ENCODE results near the gene BMP2. TPM values are rescaled to one million over a fixed set of nuclear protein-coding genes. Genes with fewer than 3 reads are reported as not detected.

The BMP2 gene
- total RNA-seq, 1 donor from 2014 or later = 0.58 TPM

DNA sequence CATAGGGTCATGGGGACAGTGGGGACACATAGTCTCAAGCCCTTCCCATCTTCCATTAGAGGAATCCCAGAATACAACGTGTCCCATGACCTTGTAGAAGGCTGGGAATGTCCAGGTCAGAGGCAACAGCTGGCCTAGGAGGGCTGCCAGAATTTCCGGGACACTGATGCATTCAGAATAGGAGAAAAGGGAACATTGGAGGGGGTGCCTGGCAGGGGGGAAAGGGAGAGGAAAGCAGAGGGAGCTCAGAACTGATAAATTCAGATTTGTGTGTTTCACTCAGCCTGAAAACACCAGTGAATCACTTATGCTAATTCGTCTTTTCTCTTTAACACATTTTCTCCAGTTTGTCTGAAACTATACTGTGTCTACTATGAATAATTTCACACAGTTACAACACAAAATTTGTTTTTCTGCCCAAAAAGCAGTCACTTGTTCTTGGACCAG lies 35.5 kb upstream of the BMP2 start:
- Mint-ChIP-seq H3K27me3 (ENCODE audit: low read depth) (no peaks in the 10 kb centered on the region), H3K9me3 (no peaks in the 10 kb centered on the region), H3K27ac (ENCODE audit: unreplicated experiment) (no peak overlapping the region), H3K4me1 (peaks cover 13% of the 10 kb centered on the region), H3K4me3 (no peak overlapping the region), H3K36me3 (ENCODE audit: low read depth) (no peaks in the 10 kb centered on the region)
- TF ChIP-seq, protein P1, sequence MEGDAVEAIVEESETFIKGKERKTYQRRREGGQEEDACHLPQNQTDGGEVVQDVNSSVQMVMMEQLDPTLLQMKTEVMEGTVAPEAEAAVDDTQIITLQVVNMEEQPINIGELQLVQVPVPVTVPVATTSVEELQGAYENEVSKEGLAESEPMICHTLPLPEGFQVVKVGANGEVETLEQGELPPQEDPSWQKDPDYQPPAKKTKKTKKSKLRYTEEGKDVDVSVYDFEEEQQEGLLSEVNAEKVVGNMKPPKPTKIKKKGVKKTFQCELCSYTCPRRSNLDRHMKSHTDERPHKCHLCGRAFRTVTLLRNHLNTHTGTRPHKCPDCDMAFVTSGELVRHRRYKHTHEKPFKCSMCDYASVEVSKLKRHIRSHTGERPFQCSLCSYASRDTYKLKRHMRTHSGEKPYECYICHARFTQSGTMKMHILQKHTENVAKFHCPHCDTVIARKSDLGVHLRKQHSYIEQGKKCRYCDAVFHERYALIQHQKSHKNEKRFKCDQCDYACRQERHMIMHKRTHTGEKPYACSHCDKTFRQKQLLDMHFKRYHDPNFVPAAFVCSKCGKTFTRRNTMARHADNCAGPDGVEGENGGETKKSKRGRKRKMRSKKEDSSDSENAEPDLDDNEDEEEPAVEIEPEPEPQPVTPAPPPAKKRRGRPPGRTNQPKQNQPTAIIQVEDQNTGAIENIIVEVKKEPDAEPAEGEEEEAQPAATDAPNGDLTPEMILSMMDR (conservative IDR thresholded peaks at IDR 0.05) = no peak
- DNase-seq (ENCODE audit: low read depth, low spot score) = no peak

DNA sequence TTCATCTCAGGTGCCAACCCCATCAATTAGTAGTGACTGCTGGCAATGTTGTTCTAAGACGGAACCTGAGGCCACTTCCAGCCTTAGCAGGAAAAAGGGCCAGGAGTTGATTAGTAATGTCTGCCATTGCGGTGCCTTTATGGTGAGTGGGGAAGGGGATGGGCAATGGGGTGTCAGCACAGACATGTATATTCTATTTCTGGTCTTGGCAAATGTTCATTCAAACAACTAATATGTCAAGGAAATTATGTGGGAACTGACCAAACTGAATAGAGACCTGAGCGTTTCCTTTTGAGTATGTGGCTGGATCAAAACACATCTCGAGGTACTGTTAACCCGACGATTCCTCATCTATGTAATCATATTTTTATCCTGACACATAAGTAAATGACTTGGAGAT lies 34.6 kb upstream of the BMP2 start:
- H3K27ac Mint-ChIP-seq (ENCODE audit: unreplicated experiment) = no peak overlapping the region
- TF ChIP-seq, protein P1 (conservative IDR thresholded peaks at IDR 0.05) = no peak
- no peaks in the 10 kb centered on the region for H3K36me3 Mint-ChIP-seq (ENCODE audit: low read depth)
- H3K9me3 Mint-ChIP-seq = peaks cover under 1% of the 10 kb centered on the region
- no peak for DNase-seq (ENCODE audit: low read depth, low spot score)
- H3K4me1 Mint-ChIP-seq = peaks cover 13% of the 10 kb centered on the region
- no peaks in the 10 kb centered on the region for H3K27me3 Mint-ChIP-seq (ENCODE audit: low read depth)
- no peak overlapping the region for H3K4me3 Mint-ChIP-seq

DNA sequence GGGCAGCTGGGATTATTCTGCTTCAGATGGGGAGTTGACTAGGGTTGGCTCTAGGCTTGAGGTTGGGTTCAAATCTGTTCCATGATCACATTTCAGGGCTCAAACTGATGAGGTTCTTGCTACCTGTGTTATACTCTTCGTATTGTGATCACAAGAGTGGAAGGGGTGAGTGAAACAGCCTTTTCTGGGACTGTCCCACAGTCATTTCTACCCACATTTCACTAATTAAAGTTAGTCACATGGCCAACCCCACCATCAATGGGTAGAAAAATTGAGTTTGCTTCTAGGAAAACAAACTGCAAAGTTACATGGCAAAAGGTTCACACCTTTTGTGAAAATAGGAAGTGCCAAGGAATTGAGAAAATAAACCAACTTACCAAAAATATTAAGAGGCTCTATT lies 33.5 kb upstream of the BMP2 start:
- H3K27ac Mint-ChIP-seq (ENCODE audit: unreplicated experiment) = no peak overlapping the region
- H3K27me3 Mint-ChIP-seq (ENCODE audit: low read depth) = no peaks in the 10 kb centered on the region
- TF ChIP-seq, protein P1 (conservative IDR thresholded peaks at IDR 0.05) = no peak
- H3K4me3 Mint-ChIP-seq = no peak overlapping the region
- no peak for DNase-seq (ENCODE audit: low read depth, low spot score)
- peaks cover 13% of the 10 kb centered on the region for H3K4me1 Mint-ChIP-seq
- H3K9me3 Mint-ChIP-seq = peaks cover 5% of the 10 kb centered on the region
- peaks cover 2% of the 10 kb centered on the region for H3K36me3 Mint-ChIP-seq (ENCODE audit: low read depth)

DNA sequence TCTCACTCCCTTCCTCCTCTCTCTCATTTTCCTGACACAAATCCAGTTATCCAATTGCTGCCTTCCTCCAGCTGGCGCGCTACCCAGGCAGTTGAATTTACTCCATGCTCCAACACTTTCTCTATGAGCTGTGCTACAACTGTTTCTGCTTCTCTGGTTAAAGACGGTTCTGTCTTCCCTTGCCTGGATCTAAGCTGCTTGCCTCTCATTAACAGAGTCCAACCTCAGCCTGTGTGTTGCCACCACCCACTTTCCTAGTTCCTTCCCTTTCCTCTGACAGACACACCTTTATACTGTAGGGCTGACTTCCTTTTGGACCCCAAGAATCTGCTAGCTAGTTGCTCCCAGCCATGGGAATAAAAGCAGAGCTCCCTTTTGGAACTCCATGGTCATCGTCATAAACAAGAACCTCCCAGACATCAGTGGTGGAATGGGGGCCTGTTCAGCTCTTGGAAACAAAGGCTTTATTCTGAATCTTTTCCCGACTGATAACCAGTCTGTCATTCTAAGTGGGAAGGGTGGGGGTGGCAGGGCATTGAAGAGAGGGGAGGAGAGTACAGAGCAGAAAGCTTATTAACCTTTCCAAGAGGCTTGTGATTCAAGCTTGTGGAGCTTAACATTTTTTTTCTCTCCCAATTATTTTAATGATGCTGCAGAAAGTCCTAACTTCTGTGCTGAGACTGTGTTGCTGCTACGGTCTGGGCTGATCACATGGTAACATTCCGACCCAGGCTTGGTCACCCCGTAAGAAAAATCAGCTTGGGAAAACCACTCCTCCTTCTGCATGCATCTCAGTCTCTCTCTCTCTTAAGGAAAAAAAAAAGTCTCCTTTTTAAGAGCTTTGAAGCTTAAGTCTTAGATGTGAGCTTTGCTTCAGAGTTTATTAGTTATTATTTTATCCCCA lies 31.3 kb upstream of the BMP2 start:
- DNase-seq (ENCODE audit: low read depth, low spot score) = no peak
- Mint-ChIP-seq H3K27ac (ENCODE audit: unreplicated experiment) (no peak overlapping the region), H3K4me1 (peaks cover 13% of the 10 kb centered on the region), H3K4me3 (no peak overlapping the region), H3K36me3 (ENCODE audit: low read depth) (peaks cover 2% of the 10 kb centered on the region), H3K27me3 (ENCODE audit: low read depth) (no peaks in the 10 kb centered on the region), H3K9me3 (peaks cover 5% of the 10 kb centered on the region)
- TF ChIP-seq, protein P1 (conservative IDR thresholded peaks at IDR 0.05) = no peak

DNA sequence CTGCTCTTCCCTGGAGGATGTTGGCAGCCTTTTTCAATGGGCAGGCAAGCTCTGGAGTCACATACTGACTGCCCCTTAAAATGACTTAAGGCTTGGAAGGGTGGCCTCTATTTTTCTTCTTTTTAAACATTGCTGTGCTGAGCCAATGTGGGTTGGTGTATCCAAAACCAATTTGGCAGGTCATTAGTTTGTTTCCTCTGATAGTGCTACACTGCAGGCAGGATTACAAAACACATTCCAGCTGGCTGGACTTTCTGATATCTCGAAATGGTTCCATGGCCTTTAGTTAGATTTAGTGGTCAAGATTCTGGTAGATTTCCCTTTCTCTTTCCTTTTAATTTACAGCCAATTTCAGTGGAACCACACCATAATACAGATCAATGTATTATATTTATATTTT lies 28.1 kb upstream of the BMP2 start:
- Mint-ChIP-seq H3K27me3 (ENCODE audit: low read depth) (no peaks in the 10 kb centered on the region), H3K4me1 (peaks cover 13% of the 10 kb centered on the region), H3K27ac (ENCODE audit: unreplicated experiment) (no peak overlapping the region), H3K4me3 (no peak overlapping the region), H3K36me3 (ENCODE audit: low read depth) (peaks cover 2% of the 10 kb centered on the region), H3K9me3 (peaks cover 5% of the 10 kb centered on the region)
- no peak for DNase-seq (ENCODE audit: low read depth, low spot score)
- TF ChIP-seq, protein P1 (conservative IDR thresholded peaks at IDR 0.05) = no peak
